Epithelial cell of proximal tubule (primary cell): ENCODE results near the gene MTREX. TPM values are rescaled to one million over a fixed set of nuclear protein-coding genes. Genes with fewer than 3 reads are reported as not detected.

Experiments
- DNase-seq: peaks from one replicate; pipeline ENCODE4 v3.0.0-alpha.2; 2011; ENCODE audit warnings: low read depth
- H3K4me3 ChIP-seq: 2 replicates; pipeline ENCODE4 v1.5.1; 2011; ENCODE audit warnings: low read depth, mild to moderate bottlenecking, low read length
- CTCF ChIP-seq: conservative IDR thresholded peaks from 2 replicates; pipeline ENCODE4 v1.5.1; 2012; ENCODE audit warnings: low read depth, mild to moderate bottlenecking, low read length
- total RNA-seq: library from RNA; depleted of rRNA; stranded (reverse); fragments of >200 nt; gene quantifications from 2 replicates; pipeline ENCODE4 v1.2.3, GENCODE V29; 2015

MTREX gene
- total RNA-seq, 1 donor from 2014 or later, result 91.2 TPM

- TF ChIP-seq CTCF, result no peak
- peak overlapping the region; percentile 14 for H3K4me3 ChIP-seq
- no peak for DNase-seq
Measured at GRCh38 chr5:55338092-55338613, 30.4 kb downstream of the MTREX start.

DNA sequence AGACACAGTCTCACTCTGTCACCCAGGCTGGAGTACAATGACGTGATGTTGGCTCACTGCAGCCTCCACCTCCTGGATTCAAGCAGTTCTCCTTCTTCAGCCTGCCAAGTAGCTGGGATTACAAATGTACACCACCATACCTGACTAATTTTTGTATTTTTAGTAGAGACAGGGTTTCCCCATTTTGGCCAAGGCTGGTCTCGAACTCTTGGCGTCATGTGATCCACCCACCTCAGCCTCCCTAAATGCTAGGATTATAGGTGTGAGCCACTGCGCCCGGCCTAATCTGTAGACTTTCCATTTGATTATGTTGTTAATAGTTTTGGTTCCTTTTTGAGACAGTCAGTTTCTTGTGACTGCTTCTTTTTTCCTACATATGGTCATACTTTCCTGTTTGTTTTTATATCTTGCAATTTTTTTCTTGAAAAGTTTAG, 31.0 kb downstream of the MTREX start:
- no peak for DNase-seq
- TF ChIP-seq CTCF, result no peak
- no peak overlapping the region for H3K4me3 ChIP-seq

DNA sequence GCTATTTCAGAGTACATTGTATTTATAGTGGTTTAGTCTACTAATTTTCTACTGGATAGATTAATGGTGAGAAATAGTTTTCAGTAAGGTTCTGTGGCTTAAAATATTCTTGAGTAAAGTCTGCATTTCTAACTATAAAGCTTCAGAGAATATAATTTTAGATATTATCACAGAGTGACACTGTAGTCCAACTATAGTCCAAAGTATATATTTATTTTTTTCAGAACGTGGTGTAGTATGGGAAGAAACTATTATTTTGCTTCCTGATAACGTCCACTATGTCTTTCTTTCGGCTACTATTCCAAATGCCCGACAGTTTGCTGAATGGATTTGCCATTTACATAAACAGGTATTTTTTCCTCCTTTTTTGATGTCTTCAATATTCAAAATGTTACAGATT, 35.3 kb downstream of the MTREX start:
- TF ChIP-seq CTCF, result no peak
- DNase-seq, result no peak

DNA sequence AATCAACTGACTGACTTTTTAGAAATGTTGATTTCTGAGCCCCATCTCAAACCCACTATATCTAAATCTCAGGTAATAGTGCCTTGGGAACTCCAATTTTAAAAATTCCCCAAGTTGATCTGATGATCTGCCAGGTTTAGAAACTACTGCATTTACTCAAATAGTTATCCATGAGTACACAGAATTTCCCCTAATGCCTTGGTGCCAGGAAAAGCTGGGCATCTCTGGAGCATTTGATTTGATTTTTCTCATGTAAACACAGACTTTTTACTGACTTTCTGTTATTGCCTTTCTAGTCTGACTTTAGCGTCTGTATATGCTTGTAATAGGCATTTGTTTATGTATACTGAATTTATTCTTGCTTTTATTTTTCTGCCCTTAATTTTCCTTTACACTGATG, 35.8 kb downstream of the MTREX start:
- no peak overlapping the region for H3K4me3 ChIP-seq
- no peak for DNase-seq
- no peak for TF ChIP-seq CTCF

More for the DNA sequence above, 35.3 kb downstream of the MTREX start:
- no peak overlapping the region for H3K4me3 ChIP-seq

DNA sequence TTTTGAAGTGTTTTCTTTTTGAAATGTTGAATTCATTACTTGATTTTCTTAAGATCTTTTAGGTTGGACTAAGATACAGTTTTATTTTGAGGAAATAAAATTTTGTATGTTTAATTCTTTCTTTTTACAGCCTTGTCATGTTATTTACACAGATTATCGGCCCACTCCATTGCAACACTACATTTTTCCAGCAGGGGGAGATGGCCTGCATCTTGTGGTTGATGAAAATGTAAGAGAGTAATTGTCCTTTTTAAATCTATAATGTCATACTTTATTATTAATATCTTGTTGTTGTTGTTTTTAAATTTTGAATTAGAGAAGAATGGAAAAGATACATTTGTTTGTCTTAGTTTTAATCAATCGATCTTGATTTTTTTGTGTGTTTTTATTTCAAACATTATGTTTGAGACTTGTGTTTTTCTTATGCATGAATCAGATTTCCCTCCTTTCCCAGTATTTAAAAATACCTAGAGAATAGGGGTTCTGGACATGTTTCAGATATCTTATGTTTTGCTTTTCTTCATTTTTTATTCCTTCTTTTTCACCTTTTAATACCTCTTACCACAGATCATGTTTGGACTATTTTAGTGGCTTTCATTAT, 36.7 kb downstream of the MTREX start:
- peak; percentile 93 for TF ChIP-seq CTCF
- no peak for DNase-seq
- H3K4me3 ChIP-seq, result no peak overlapping the region

DNA sequence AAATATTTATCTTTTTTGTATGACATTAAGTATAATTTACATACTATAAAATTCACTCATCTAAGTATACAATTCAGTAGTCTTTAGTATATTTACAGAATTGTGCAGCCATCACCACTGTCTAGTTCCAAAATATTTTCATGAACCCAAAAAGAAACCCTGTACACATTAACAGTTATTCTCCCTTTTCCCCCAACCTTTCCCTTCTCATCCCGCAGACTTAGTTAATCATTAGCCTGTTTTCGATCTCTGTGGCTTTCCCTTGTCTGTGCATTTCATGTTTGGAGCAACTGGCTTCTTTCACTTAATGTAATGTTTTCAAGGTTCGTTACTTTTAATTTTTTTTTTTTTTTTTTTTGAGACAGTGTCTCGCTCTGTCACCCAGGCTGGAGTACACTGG, 37.5 kb downstream of the MTREX start:
- DNase-seq, result no peak
- no peak for TF ChIP-seq CTCF
- H3K4me3 ChIP-seq, result no peak overlapping the region

- no peak for DNase-seq
- no peak overlapping the region for H3K4me3 ChIP-seq
- TF ChIP-seq CTCF, result no peak
Measured at GRCh38 chr5:55347786-55348185, 40.0 kb downstream of the MTREX start.
